ENCODE data around the gene ORC2.

- TF ChIP-seq CTCF (IDR thresholded peaks at IDR 0.05) (peak; percentile 78), MEF2A (IDR thresholded peaks at IDR 0.05; ENCODE audit: borderline replicate concordance, low read depth) (no peak), RCOR1 (IDR thresholded peaks at IDR 0.05; ENCODE audit: low read length) (no peak), MXI1 (IDR thresholded peaks at IDR 0.05; ENCODE audit: low read depth, low read length) (no peak), USF2 (IDR thresholded peaks at IDR 0.05; ENCODE audit: borderline replicate concordance, low read depth, low read length) (no peak), POLR2AphosphoS5 (IDR thresholded peaks at IDR 0.05; ENCODE audit: low read depth, low read length) (peak; percentile 55; the same call in 1 of the 2 replicates), YY1 (IDR thresholded peaks at IDR 0.05; ENCODE audit: low read depth) (no peak), NFIC (IDR thresholded peaks at IDR 0.05; ENCODE audit: borderline replicate concordance) (no peak), RFX5 (IDR thresholded peaks at IDR 0.05; ENCODE audit: low read length) (no peak), TCF12 (IDR thresholded peaks at IDR 0.05) (no peak), GABPA (IDR thresholded peaks at IDR 0.05; ENCODE audit: low read depth) (no peak), ELF1 (IDR thresholded peaks at IDR 0.05) (no peak)
Observed at GRCh38 chr2:200905618-200906296, 57.7 kb downstream of the ORC2 start.

All from SK-N-SH (cell line).